Heart right ventricle (tissue), 16 donors: ENCODE data around the gene NAT14. TPM values are rescaled to one million over a fixed set of nuclear protein-coding genes. Genes with fewer than 3 reads are reported as not detected.

Source experiments
- ATAC-seq, 8 donors: fragments of 200-7000 bp; cut with Tn5 transposase; one replicate each; pipeline ENCODE4 v1.9.1; 2020; ENCODE audit warnings: mild to moderate bottlenecking in 8 of 8, moderate library complexity in 8 of 8, moderate number of reproducible peaks in 1 of 8
- DNase-seq, 2 donors: peaks; one replicate each; pipeline ENCODE4 v3.0.0-alpha.2; 2020
- H3K27ac ChIP-seq, 10 donors: fragments of 200-600 bp; sonication (generic) in 2 of 10; one replicate each; pipeline versions ENCODE4 v1.5.0 to v1.8.0; 2020 to 2022; ENCODE audit warnings: mild to moderate bottlenecking in 3 of 10
- H3K27me3 ChIP-seq, 7 donors: fragments of 200-600 bp; one replicate each; pipeline ENCODE4 v1.8.0; 2021 to 2022; ENCODE audit warnings: mild to moderate bottlenecking in 2 of 7
- H3K36me3 ChIP-seq, 9 donors: fragments of 200-600 bp; sonication (generic) in 1 of 9; one replicate each; pipeline versions ENCODE4 v1.5.0 to v1.8.0; 2020 to 2022; ENCODE audit warnings: mild to moderate bottlenecking in 2 of 9
- H3K4me1 ChIP-seq, 9 donors: fragments of 200-600 bp; sonication (generic) in 1 of 9; one replicate each; pipeline versions ENCODE4 v1.5.0 to v1.8.0; 2020 to 2022; ENCODE audit warnings: mild to moderate bottlenecking in 4 of 9
- H3K4me3 ChIP-seq, 10 donors: fragments of 200-600 bp; sonication (generic) in 2 of 10; one replicate each; pipeline versions ENCODE4 v1.5.0 to v1.8.0; 2020 to 2022; ENCODE audit warnings: mild to moderate bottlenecking in 7 of 10, moderate library complexity in 2 of 10
- H3K9me3 ChIP-seq, 11 donors: fragments of 200-600 bp in 10 of 11; sonication (generic) in 2 of 11; one replicate each; pipeline versions ENCODE4 v1.5.0 to v1.8.0; 2013 to 2022; ENCODE audit warnings: mild to moderate bottlenecking in 2 of 11, control low read depth in 1 of 11, moderate library complexity in 1 of 11
- CTCF ChIP-seq, 9 donors: fragments of 200-600 bp; sonication (generic) in 2 of 9; IDR thresholded peaks; one replicate each; pipeline versions ENCODE4 v1.5.0 to v1.8.0; 2021 to 2022; ENCODE audit warnings: antibody characterized with exemption in 9 of 9, mild to moderate bottlenecking in 5 of 9, moderate library complexity in 1 of 9
- WGBS, 2 donors: extraction: QIAGEN DNeasy Blood & Tissue Kit; methylation state at CpG; one replicate each; pipeline ENCODE4 v1.1.7; 2013; ENCODE audit warnings: inconsistent platforms in 1 of 2; 5-methylcytosine and 5-hydroxymethylcytosine counted together
- intact Hi-C, 10 donors: fragments of 100-400 bp; cut with DNase I; formaldehyde crosslinking; loops; one replicate each; pipeline versions ENCODE4 v1.11.1 to v1.14.2; 2022
- polyA plus RNA-seq, 2 donors: library from polyadenylated mRNA; stranded (reverse); fragments of 200-250 nt; gene quantifications; one replicate each; pipeline ENCODE4 v1.2.3, GENCODE V29; 2013
- total RNA-seq, 10 donors: library from RNA; stranded (reverse); fragmentation: NEBNext Ultra II Directional in 3 of 10; extraction: Animal tissue kit (Norgen Biotek cat#: 25700) in 3 of 10; gene quantifications; one replicate each; pipeline versions ENCODE4 v1.2.1 to v1.2.4, GENCODE V29; 2021 to 2023
- donor health status: Arrhythmogenic right ventricular cardiomyopathy.
- donor health status: ischemic (EF 13 %, LVEDD 7.1; RV severe dilation, severe dysfunction).
- donor health status: healthy with polysubstance abuse.
- donor health status: DM: no; HTN: yes; CAD: no.
- donor health status: DM: no; HTN: no; CAD: no.
- donor health status: ischemic (EF 25% LVEDD 6.9; RV normal size, moderate dysfunction).
- donor health status: ischemic (EF 25% LVEDD 5.7; RV mildly dilated, moderate dysfunction).
- donor health status: healthy.
- donor health status: DM: yes; HTN: yes; CAD: no.
- donor health status: Ischemic cardiomyopathy.
- donor health status: ischemic (EF 35%, LVEDD 5.7; RV mildly dilated, moderate dysfunction).
- donor health status: nonischemic (EF 11% LVEDD 7.7; RV severe dilation, severe dysfunction).
- donor health status: DM: yes; HTN: yes; CAD: no.
- donor health status: PGD.
- donor health status: ischemic (EF 29% LVEDD 5.4; RV normal size, mild dysfunction).
- donor health status: nonischemic (EF 23%, LVEDD 6.1; RV moderate dilation, normal function).

The NAT14 gene
- total and polyA plus RNA-seq, 12 donors = 5.8 to 16.4 (median 7.0) TPM

GRCh38 chr19:55454787-55455243 lies 30.2 kb upstream of the NAT14 start:
- H3K4me3 ChIP-seq = no peak overlapping the region
- peak in 1 of 2 donors; percentile 43 for DNase-seq
- 77 to 78% methylated on average over 14 of the region's 14 CpGs for WGBS, 2 donors
- H3K27me3 ChIP-seq = peaks cover 13 to 29% (median 23%) of the 10 kb centered on the region in 7 donors
- ATAC-seq = peak in 1 of 8 donors; percentile 36
- TF ChIP-seq CTCF (IDR thresholded peaks at IDR 0.05) = peak in 8 of 9 donors; percentile 25 to 60 (median 52)
- H3K27ac ChIP-seq = no peak overlapping the region
- no peaks in the 10 kb centered on the region for H3K9me3 ChIP-seq
- peaks cover 7 to 19% (median 12%) of the 10 kb centered on the region in 9 donors for H3K4me1 ChIP-seq
- peaks cover 0 to 19% (median 0%) of the 10 kb centered on the region in 9 donors for H3K36me3 ChIP-seq
- intact Hi-C loops = loop anchor here in 1 of 10 donors (10.0 kb wide), 1 partner anchor 320 kb away; no protein-coding TSS in a partner anchor

- DNase-seq (no peak), ATAC-seq (no peak)
- peaks cover 8 to 28% (median 21%) of the 10 kb centered on the region in 9 donors for H3K4me1 ChIP-seq
- intact Hi-C loops = loop anchor here in 1 of 10 donors (10.0 kb wide), 1 partner anchor 321 kb away; no protein-coding TSS in a partner anchor
- 91 to 92% methylated on average over 11 of the region's 11 CpGs for WGBS, 2 donors
- TF ChIP-seq CTCF (IDR thresholded peaks at IDR 0.05) = no peak
- no peak overlapping the region for H3K27ac ChIP-seq
- H3K27me3 ChIP-seq = peaks cover 12 to 27% (median 23%) of the 10 kb centered on the region in 7 donors
- H3K36me3 ChIP-seq = peaks cover 0 to 19% (median 0%) of the 10 kb centered on the region in 9 donors
- no peaks in the 10 kb centered on the region for H3K9me3 ChIP-seq
- no peak overlapping the region for H3K4me3 ChIP-seq
Measured at GRCh38 chr19:55455576-55456235, 29.3 kb upstream of the NAT14 start.

- intact Hi-C loops = loop anchor here in 1 of 10 donors (10.0 kb wide), 1 partner anchor 322 kb away; no protein-coding TSS in a partner anchor
- WGBS, 2 donors = 90 to 91% methylated on average over 11 to 14 of the region's 14 CpGs
- no peak for DNase-seq
- Histone ChIP-seq H3K4me1 (peaks cover 7 to 32% (median 27%) of the 10 kb centered on the region in 9 donors), H3K4me3 (no peak overlapping the region), H3K27ac (no peak overlapping the region), H3K9me3 (no peaks in the 10 kb centered on the region), H3K27me3 (peaks cover 12 to 21% (median 17%) of the 10 kb centered on the region in 7 donors), H3K36me3 (peaks cover 0 to 19% (median 0%) of the 10 kb centered on the region in 9 donors)
- no peak for ATAC-seq
- no peak for TF ChIP-seq CTCF (IDR thresholded peaks at IDR 0.05)
Measured at GRCh38 chr19:55456347-55456746, 28.6 kb upstream of the NAT14 start.

GRCh38 chr19:55457683-55458457 lies 27.1 kb upstream of the NAT14 start:
- intact Hi-C loops = loop anchor here in 1 of 10 donors (10.0 kb wide), 1 partner anchor 323 kb away; no protein-coding TSS in a partner anchor
- no peak for DNase-seq
- no peak overlapping the region for H3K4me3 ChIP-seq
- H3K4me1 ChIP-seq = peaks cover 0 to 29% (median 17%) of the 10 kb centered on the region in 9 donors
- no peak for ATAC-seq
- no peak overlapping the region for H3K27ac ChIP-seq
- WGBS, 2 donors = 80 to 85% methylated on average over 16 of the region's 16 CpGs
- no peak for TF ChIP-seq CTCF (IDR thresholded peaks at IDR 0.05)
- peaks cover 0 to 6% (median 2%) of the 10 kb centered on the region in 7 donors for H3K27me3 ChIP-seq
- no peaks in the 10 kb centered on the region for H3K9me3 ChIP-seq
- H3K36me3 ChIP-seq = peaks cover 0 to 19% (median 0%) of the 10 kb centered on the region in 9 donors
